H9 (cell line): ENCODE results near the gene FOXK1. TPM values are rescaled to one million over a fixed set of nuclear protein-coding genes. Genes with fewer than 3 reads are reported as not detected.

Experiments used
- DNase-seq: peaks from one replicate; pipeline ENCODE4 v3.0.0-alpha.2; 2017
- H2AFZ ChIP-seq: one replicate; pipeline ENCODE4 v1.6.1; 2013; ENCODE audit warnings: mild to moderate bottlenecking, low read length, control low read depth, moderate library complexity
- H2AK5ac ChIP-seq: 2 replicates; pipeline ENCODE4 v1.6.1; 2013; ENCODE audit warnings: low read length, control low read depth, mixed read lengths; ENCODE audit not compliant: insufficient read length
- H2BK120ac ChIP-seq: one replicate; pipeline ENCODE4 v1.6.1; 2013; ENCODE audit warnings: low read depth, mild to moderate bottlenecking, low read length, control low read depth, inconsistent platforms; ENCODE audit not compliant: poor library complexity, severe bottlenecking
- H2BK12ac ChIP-seq: 2 replicates; pipeline ENCODE4 v1.6.1; 2013; ENCODE audit warnings: low read length, control low read depth, mixed read lengths, low read depth; ENCODE audit not compliant: insufficient read length
- H2BK15ac ChIP-seq: 2 replicates; pipeline ENCODE4 v1.6.1; 2013; ENCODE audit warnings: low read depth, low read length, control low read depth
- H2BK20ac ChIP-seq: one replicate; pipeline ENCODE4 v1.6.1; 2013; ENCODE audit warnings: low read depth, mild to moderate bottlenecking, low read length, control low read depth, inconsistent platforms; ENCODE audit not compliant: poor library complexity, severe bottlenecking
- H2BK5ac ChIP-seq: 2 replicates; pipeline ENCODE4 v1.6.1; 2013; ENCODE audit warnings: low read length, control low read depth, mixed read lengths; ENCODE audit not compliant: insufficient read length
- H3K14ac ChIP-seq: 2 replicates; pipeline ENCODE4 v1.6.1; 2013; ENCODE audit warnings: low read length, control low read depth; ENCODE audit not compliant: insufficient read depth
- H3K18ac ChIP-seq: 2 replicates; pipeline ENCODE4 v1.6.1; 2013; ENCODE audit warnings: low read depth, mild to moderate bottlenecking, mixed read lengths, low read length, control low read depth; ENCODE audit not compliant: insufficient read length
- H3K23ac ChIP-seq: 2 replicates; pipeline ENCODE4 v1.6.1; 2013; ENCODE audit warnings: low read length, control low read depth, mixed read lengths, low read depth; ENCODE audit not compliant: insufficient read length
- H3K23me2 ChIP-seq: 2 replicates; pipeline ENCODE4 v1.6.1; 2013; ENCODE audit warnings: low read depth, mild to moderate bottlenecking, mixed read lengths, low read length, control low read depth; ENCODE audit not compliant: insufficient read length, poor library complexity, severe bottlenecking
- H3K27ac ChIP-seq: 2 replicates; pipeline ENCODE4 v1.5.1; 2013; ENCODE audit warnings: low read length, control low read depth, mixed read lengths, low read depth; ENCODE audit not compliant: insufficient read length
- H3K27me3 ChIP-seq: 2 replicates; pipeline ENCODE4 v1.6.1; 2013; ENCODE audit warnings: low read length, control low read depth, inconsistent platforms; ENCODE audit not compliant: insufficient read depth
- H3K4ac ChIP-seq: 2 replicates; pipeline ENCODE4 v1.6.1; 2013; ENCODE audit warnings: low read depth, mild to moderate bottlenecking, control low read depth, inconsistent platforms, low read length, moderate library complexity
- H3K4me1 ChIP-seq: 2 replicates; pipeline ENCODE4 v1.6.1; 2013; ENCODE audit warnings: low read length, control low read depth, inconsistent platforms; ENCODE audit not compliant: insufficient read depth
- H3K4me2 ChIP-seq: 2 replicates; pipeline ENCODE4 v1.6.1; 2013; ENCODE audit warnings: low read length, control low read depth, mixed read lengths; ENCODE audit not compliant: insufficient read length, insufficient read depth
- H3K56ac ChIP-seq: 2 replicates; pipeline ENCODE4 v1.6.1; 2013; ENCODE audit warnings: low read depth, mild to moderate bottlenecking, mixed read lengths, low read length, control low read depth; ENCODE audit not compliant: insufficient read length
- H3K79me1 ChIP-seq: 2 replicates; pipeline ENCODE4 v1.6.1; 2013; ENCODE audit warnings: low read depth, mild to moderate bottlenecking, moderate library complexity, low read length, control low read depth, inconsistent platforms; ENCODE audit not compliant: insufficient read depth, poor library complexity, severe bottlenecking
- H3K79me2 ChIP-seq: 2 replicates; pipeline ENCODE4 v1.6.1; 2013; ENCODE audit warnings: low read length, control low read depth, inconsistent platforms; ENCODE audit not compliant: insufficient read depth
- H3K9ac ChIP-seq: 2 replicates; pipeline ENCODE4 v1.6.1; 2013; ENCODE audit warnings: low read length, control low read depth, mixed read lengths; ENCODE audit not compliant: insufficient read length; ENCODE audit errors: extremely low read depth
- H3K9me3 ChIP-seq: one replicate; pipeline ENCODE4 v1.6.1; 2013; ENCODE audit warnings: low read depth, low read length, inconsistent platforms; ENCODE audit not compliant: control insufficient read depth
- H3T11ph ChIP-seq: one replicate; pipeline ENCODE4 v1.6.1; 2013; ENCODE audit warnings: mild to moderate bottlenecking, low read length, control low read depth, inconsistent platforms
- H4K20me1 ChIP-seq: one replicate; pipeline ENCODE4 v1.6.1; 2013; ENCODE audit not compliant: control insufficient read depth, insufficient read length, insufficient read depth
- H4K5ac ChIP-seq: 2 replicates; pipeline ENCODE4 v1.6.1; 2013; ENCODE audit warnings: low read depth, mild to moderate bottlenecking, mixed read lengths, low read length, control low read depth; ENCODE audit not compliant: insufficient read length
- H4K8ac ChIP-seq: replicated peaks from 2 replicates; pipeline ENCODE4 v1.6.1; 2013; ENCODE audit warnings: low read length, control low read depth, mixed read lengths, low read depth; ENCODE audit not compliant: insufficient read length
- H4K91ac ChIP-seq: 2 replicates; pipeline ENCODE4 v1.6.1; 2013; ENCODE audit warnings: low read depth, mild to moderate bottlenecking, moderate library complexity, mixed read lengths, low read length, control low read depth; ENCODE audit not compliant: insufficient read length
- H3K27ac Mint-ChIP-seq, 3 experiments: 2 replicates in 2 of 3; 3 replicates in 1 of 3; pipeline ENCODE4 v1.8.0; 2020 to 2021; ENCODE audit warnings: mixed read lengths in 3 of 3, mild to moderate bottlenecking in 1 of 3, moderate library complexity in 1 of 3
- H3K27me3 Mint-ChIP-seq: 2 replicates; pipeline ENCODE4 v1.8.0; 2021; ENCODE audit warnings: low read depth, mild to moderate bottlenecking, moderate library complexity, mixed read lengths
- H3K36me3 Mint-ChIP-seq, 3 experiments: 2 replicates in 2 of 3; 3 replicates in 1 of 3; pipeline ENCODE4 v1.8.0; 2020 to 2021; ENCODE audit warnings: low read depth in 3 of 3, mixed read lengths in 3 of 3; ENCODE audit not compliant: insufficient read depth in 1 of 3
- H3K4me1 Mint-ChIP-seq, 2 experiments: 2 replicates each; pipeline ENCODE4 v1.8.0; 2020; ENCODE audit warnings: mixed read lengths in 2 of 2
- H3K4me3 Mint-ChIP-seq, 2 experiments: 2 replicates in 1 of 2; 3 replicates in 1 of 2; pipeline ENCODE4 v1.8.0; 2020 to 2021; ENCODE audit warnings: mild to moderate bottlenecking in 2 of 2, mixed read lengths in 2 of 2, moderate library complexity in 1 of 2
- H3K9me3 Mint-ChIP-seq, 2 experiments: 2 replicates in 1 of 2; 3 replicates in 1 of 2; pipeline ENCODE4 v1.8.0; 2020; ENCODE audit warnings: mild to moderate bottlenecking in 2 of 2, mixed read lengths in 2 of 2, moderate library complexity in 1 of 2
- CTCF ChIP-seq: fragments of 200-600 bp; sonication (generic); conservative IDR thresholded peaks from 3 replicates; pipeline ENCODE4 v1.8.0; 2021; ENCODE audit warnings: antibody characterized with exemption, mild to moderate bottlenecking
- WGBS: extraction: QIAGEN DNeasy Blood & Tissue Kit; methylation state at CpG from one replicate; pipeline ENCODE4 v1.1.7; 2013; ENCODE audit warnings: missing lambda C conversion rate, low lambda C conversion rate, mixed read lengths; ENCODE audit not compliant: insufficient read length; ENCODE audit errors: extremely low coverage; 5-methylcytosine and 5-hydroxymethylcytosine counted together
- total RNA-seq: library from RNA; stranded (reverse); gene quantifications from 2 replicates; pipeline ENCODE4 v1.2.1, GENCODE V29; 2021

Gene FOXK1
- total RNA-seq, 1 experiment from 2014 or later = 14.4 TPM

- Histone ChIP-seq H3K79me1 (no peaks in the 10 kb centered on the region), H2BK120ac (no peak overlapping the region), H3K56ac (no peak overlapping the region), H3K9ac (no peak overlapping the region), H4K5ac (no peak overlapping the region), H3K4me1 (no peaks in the 10 kb centered on the region), H2BK20ac (no peak overlapping the region), H3K27ac (no peak overlapping the region), H3K27me3 (no peaks in the 10 kb centered on the region), H2BK12ac (no peak overlapping the region), H3K14ac (no peak overlapping the region), H3K23me2 (no peaks in the 10 kb centered on the region), H3K79me2 (no peaks in the 10 kb centered on the region), H4K8ac (no peak overlapping the region), H4K91ac (no peak overlapping the region), H2AK5ac (no peak overlapping the region), H3T11ph (no peak overlapping the region), H3K4ac (no peak overlapping the region), H2BK15ac (no peak overlapping the region), H3K4me2 (no peak overlapping the region), H3K18ac (no peak overlapping the region), H4K20me1 (no peaks in the 10 kb centered on the region), H3K23ac (no peak overlapping the region), H3K9me3 (no peaks in the 10 kb centered on the region), H2AFZ (no peak overlapping the region), H2BK5ac (no peak overlapping the region)
- no peaks in the 10 kb centered on the region for H3K4me1 Mint-ChIP-seq
- no CpG with 5 or more reads among the region's 36 CpGs for WGBS
- no peaks in the 10 kb centered on the region for H3K9me3 Mint-ChIP-seq
- H3K4me3 Mint-ChIP-seq = no peak overlapping the region
- H3K27me3 Mint-ChIP-seq = peaks cover 8% of the 10 kb centered on the region
- H3K36me3 Mint-ChIP-seq = peaks cover 5 to 10% (median 9%) of the 10 kb centered on the region in 3 experiments; a peak in 5 of 7 replicates
- TF ChIP-seq CTCF = no peak
- DNase-seq = no peak
- no peak overlapping the region for H3K27ac Mint-ChIP-seq
Measured at GRCh38 chr7:4754433-4755010, 72.4 kb downstream of the FOXK1 start.
